Endothelial cell of umbilical vein (primary cell): ENCODE data around the gene CNTNAP2. TPM values are rescaled to one million over a fixed set of nuclear protein-coding genes. Genes with fewer than 3 reads are reported as not detected.

ENCODE experiments used
- BruUV-seq: library from RNA; stranded (reverse); fragments of 400-500 nt; replicated peaks from 2 replicates; lab custom pipeline; 2021; lab: Mats Ljungman, UMichigan
- CTCF ChIA-PET: fragments of 300-600, 350-600 bp; sonication (Branson Sonifier 250); formaldehyde crosslinking; loops from one replicate; lab custom pipeline; 2021; ENCODE audit warnings: antibody characterized with exemption, inconsistent platforms; lab: Charles Lee
- POLR2A ChIA-PET: fragments of 300-600, 350-600 bp; sonication (Branson Sonifier 250); formaldehyde crosslinking; loops from one replicate; lab custom pipeline; 2021; ENCODE audit warnings: antibody characterized with exemption, inconsistent platforms; lab: Charles Lee
- DNase-seq: peaks from one replicate; pipeline ENCODE4 v3.0.0-alpha.2; 2011; ENCODE audit warnings: low read depth, low spot score
- FAIRE-seq: peaks from 2 replicates; lab custom pipeline; 2011; peaks lifted over from hg19 to GRCh38; lab: Jason Lieb, UNC
- H2AFZ ChIP-seq: 2 replicates; pipeline ENCODE4 v1.6.0; 2012; ENCODE audit warnings: low read depth, low read length, control low read depth, inconsistent platforms
- H3K27ac ChIP-seq: 2 replicates; pipeline ENCODE4 v1.5.1; 2011; ENCODE audit warnings: low read depth, mild to moderate bottlenecking, control low read depth, low read length, moderate library complexity; ENCODE audit not compliant: insufficient read depth
- H3K27me3 ChIP-seq, 2 experiments: 2 replicates each; pipeline versions ENCODE4 v1.6.0 to v1.6.1; 2011; ENCODE audit warnings: low read length in 2 of 2, mixed read lengths in 1 of 2; ENCODE audit not compliant: control insufficient read depth in 2 of 2, insufficient read depth in 2 of 2
- H3K36me3 ChIP-seq, 2 experiments: 2 replicates in 1 of 2; 3 replicates in 1 of 2; pipeline ENCODE4 v1.5.1; 2011; ENCODE audit warnings: low read length in 2 of 2, mild to moderate bottlenecking in 1 of 2, moderate library complexity in 1 of 2; ENCODE audit not compliant: control insufficient read depth in 2 of 2, insufficient read depth in 2 of 2; ENCODE audit errors: extremely low read depth in 1 of 2
- H3K4me1 ChIP-seq: 3 replicates; pipeline ENCODE4 v1.5.1; 2011; ENCODE audit warnings: mild to moderate bottlenecking, low read length; ENCODE audit not compliant: control insufficient read depth, insufficient read depth; ENCODE audit errors: extremely low read depth
- H3K4me2 ChIP-seq: 2 replicates; pipeline ENCODE4 v1.6.1; 2011; ENCODE audit warnings: low read length, control low read depth, mixed read lengths; ENCODE audit not compliant: insufficient read depth
- H3K4me3 ChIP-seq, 3 experiments: fragments of 200-600 bp in 1 of 3; sonication (generic), shearing (Covaris generic) in 1 of 3; replicated peaks in 1 of 3; 2 replicates each; pipeline ENCODE4 v1.5.1; 2011 to 2016; ENCODE audit warnings: control low read depth in 3 of 3, low read length in 3 of 3, mild to moderate bottlenecking in 2 of 3, inconsistent platforms in 1 of 3, low read depth in 1 of 3, moderate library complexity in 1 of 3; ENCODE audit not compliant: insufficient read depth in 1 of 3
- H3K79me2 ChIP-seq: 2 replicates; pipeline ENCODE4 v1.6.0; 2012; ENCODE audit warnings: low read length, inconsistent platforms; ENCODE audit not compliant: control insufficient read depth, insufficient read depth
- H3K9ac ChIP-seq: replicated peaks from 2 replicates; pipeline ENCODE3; 2011; ENCODE audit warnings: low read length, control low read depth; ENCODE audit not compliant: insufficient read depth; ENCODE audit errors: extremely low read depth
- H3K9me1 ChIP-seq: replicated peaks from 3 replicates; pipeline ENCODE4 v1.6.0; 2011; ENCODE audit warnings: mild to moderate bottlenecking, low read length; ENCODE audit not compliant: control insufficient read depth, insufficient read depth; ENCODE audit errors: extremely low read depth
- H3K9me3 ChIP-seq: replicated peaks from 2 replicates; pipeline ENCODE4 v1.5.1; 2012; ENCODE audit warnings: low read length, inconsistent platforms; ENCODE audit not compliant: control insufficient read depth, insufficient read depth
- H4K20me1 ChIP-seq: replicated peaks from 2 replicates; pipeline ENCODE3; 2011; ENCODE audit warnings: mild to moderate bottlenecking, low read length; ENCODE audit not compliant: control insufficient read depth, insufficient read depth; ENCODE audit errors: extremely low read depth
- EZH2 ChIP-seq: IDR thresholded peaks from 2 replicates; pipeline ENCODE4 v1.6.1; 2012; ENCODE audit warnings: borderline replicate concordance, low read depth, mild to moderate bottlenecking, moderate library complexity, low read length, inconsistent platforms; ENCODE audit not compliant: severe bottlenecking
- FOS ChIP-seq: IDR thresholded peaks from 2 replicates; pipeline ENCODE4 v1.6.1; 2011; ENCODE audit warnings: mild to moderate bottlenecking, low read length, moderate library complexity, borderline replicate concordance; ENCODE audit not compliant: insufficient read depth
- GATA2 ChIP-seq: IDR thresholded peaks from 2 replicates; pipeline ENCODE4 v1.7.0; 2011; ENCODE audit warnings: low read depth, mild to moderate bottlenecking, moderate library complexity, mixed read lengths, low read length; ENCODE audit not compliant: insufficient read length, insufficient read depth
- JUN ChIP-seq: IDR thresholded peaks from 2 replicates; pipeline ENCODE4 v1.6.1; 2011; ENCODE audit warnings: borderline replicate concordance, low read depth; ENCODE audit not compliant: insufficient read length, insufficient read depth
- MYC ChIP-seq: IDR thresholded peaks from one replicate; pipeline ENCODE4 v1.6.1; 2011; ENCODE audit warnings: mild to moderate bottlenecking, low read depth, low read length
- POLR2A ChIP-seq: IDR thresholded peaks from 2 replicates; pipeline ENCODE4 v1.6.1; 2012; ENCODE audit warnings: low read depth, mild to moderate bottlenecking, control low read depth, low read length
- POLR2AphosphoS5 ChIP-seq: IDR thresholded peaks from 2 replicates; pipeline ENCODE4 v1.6.1; 2012; ENCODE audit warnings: low read depth, mild to moderate bottlenecking, control low read depth, low read length, moderate library complexity; ENCODE audit not compliant: insufficient read depth
- dilution Hi-C: fragments of 300-500 bp; cut with MboI; formaldehyde crosslinking; loops from one replicate; pipeline ENCODE4 v1.15.0; 2019; ENCODE audit warnings: low sequenced_read_pairs; ENCODE audit not compliant: extremely low pct_ligation_motif_present
- intact Hi-C: fragments of 100-400 bp; cut with micrococcal nuclease; formaldehyde crosslinking; loops from one replicate; pipeline ENCODE4 v1.10.0; 2022
- polyA plus RNA-seq, 4 experiments: library from polyadenylated mRNA; depleted of rRNA in 3 of 4; stranded (reverse) in 3 of 4; unstranded in 1 of 4; fragments of >200 nt; gene quantifications; 2 replicates each; pipeline versions ENCODE4 v1.2.1 to v1.2.3, GENCODE V29; 2011 to 2012; ENCODE audit warnings: missing spikeins in 1 of 4
- total RNA-seq: library from RNA; stranded (reverse); gene quantifications from 2 replicates; pipeline ENCODE4 v1.2.3, GENCODE V29; 2021
- TF ChIP-seq, protein P1 (sequence below): IDR thresholded peaks from 2 replicates; pipeline ENCODE4 v1.6.1; 2011; ENCODE audit not compliant: insufficient read depth, insufficient read length
- TF ChIP-seq, protein P2 (sequence below), 2 donors: IDR thresholded peaks; 1 replicate in 1 of 2; 2 replicates in 1 of 2; pipeline ENCODE4 v1.5.1; 2011; ENCODE audit warnings: low read length in 2 of 2, mild to moderate bottlenecking in 2 of 2, moderate library complexity in 2 of 2, control low read depth in 1 of 2, inconsistent platforms in 1 of 2, low read depth in 1 of 2; ENCODE audit not compliant: insufficient read depth in 1 of 2; ENCODE audit errors: extremely low read depth in 1 of 2

Gene CNTNAP2
- total and polyA plus RNA-seq, 2 donors (not counting 3 experiments of a cell fraction or from before 2014, with no cell fraction given), result not detected

DNA sequence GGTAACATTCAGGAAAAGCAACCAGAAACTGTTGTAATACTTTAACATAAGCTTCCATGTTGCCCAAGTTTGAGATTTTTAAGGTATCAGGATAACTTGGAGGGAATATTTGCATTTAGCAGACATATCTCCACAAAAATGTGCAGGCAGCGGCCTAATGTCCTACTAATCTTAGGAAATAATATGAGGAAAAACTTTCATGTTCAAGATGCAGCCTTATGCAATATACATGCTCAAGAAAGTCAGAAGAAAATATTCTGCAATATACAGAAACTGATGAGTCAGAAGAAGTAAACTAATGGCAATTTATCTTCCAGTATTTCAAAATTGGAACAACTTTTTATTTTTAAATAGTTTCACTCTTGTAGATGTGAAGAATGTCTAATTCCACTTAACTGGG, 2010.8 kb downstream of the CNTNAP2 start:
- Histone ChIP-seq H3K4me2 (no peak overlapping the region), H3K9me3 (peaks cover 2% of the 10 kb centered on the region), H3K27ac (no peak overlapping the region), H3K9ac (no peak overlapping the region), H3K4me3 (no peak overlapping the region), H3K27me3 (no peaks in the 10 kb centered on the region), H3K36me3 (no peaks in the 10 kb centered on the region), H4K20me1 (no peaks in the 10 kb centered on the region), H2AFZ (no peak overlapping the region), H3K4me1 (no peaks in the 10 kb centered on the region), H3K9me1 (no peaks in the 10 kb centered on the region), H3K79me2 (no peaks in the 10 kb centered on the region)
- POLR2A ChIA-PET, result no interaction called here
- FAIRE-seq (no peak), DNase-seq (no peak)
- BruUV-seq, result no TSS peak
- intact Hi-C loops (no loop called here), dilution Hi-C loops (no loop called here)
- TF ChIP-seq POLR2AphosphoS5 (no peak), MYC (no peak), JUN (no peak), EZH2 (no peak), GATA2 (no peak), POLR2A (no peak), FOS (no peak)
- TF ChIP-seq, protein P1, sequence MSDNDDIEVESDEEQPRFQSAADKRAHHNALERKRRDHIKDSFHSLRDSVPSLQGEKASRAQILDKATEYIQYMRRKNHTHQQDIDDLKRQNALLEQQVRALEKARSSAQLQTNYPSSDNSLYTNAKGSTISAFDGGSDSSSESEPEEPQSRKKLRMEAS, result no peak
- TF ChIP-seq, protein P2, sequence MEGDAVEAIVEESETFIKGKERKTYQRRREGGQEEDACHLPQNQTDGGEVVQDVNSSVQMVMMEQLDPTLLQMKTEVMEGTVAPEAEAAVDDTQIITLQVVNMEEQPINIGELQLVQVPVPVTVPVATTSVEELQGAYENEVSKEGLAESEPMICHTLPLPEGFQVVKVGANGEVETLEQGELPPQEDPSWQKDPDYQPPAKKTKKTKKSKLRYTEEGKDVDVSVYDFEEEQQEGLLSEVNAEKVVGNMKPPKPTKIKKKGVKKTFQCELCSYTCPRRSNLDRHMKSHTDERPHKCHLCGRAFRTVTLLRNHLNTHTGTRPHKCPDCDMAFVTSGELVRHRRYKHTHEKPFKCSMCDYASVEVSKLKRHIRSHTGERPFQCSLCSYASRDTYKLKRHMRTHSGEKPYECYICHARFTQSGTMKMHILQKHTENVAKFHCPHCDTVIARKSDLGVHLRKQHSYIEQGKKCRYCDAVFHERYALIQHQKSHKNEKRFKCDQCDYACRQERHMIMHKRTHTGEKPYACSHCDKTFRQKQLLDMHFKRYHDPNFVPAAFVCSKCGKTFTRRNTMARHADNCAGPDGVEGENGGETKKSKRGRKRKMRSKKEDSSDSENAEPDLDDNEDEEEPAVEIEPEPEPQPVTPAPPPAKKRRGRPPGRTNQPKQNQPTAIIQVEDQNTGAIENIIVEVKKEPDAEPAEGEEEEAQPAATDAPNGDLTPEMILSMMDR (IDR thresholded peaks at IDR 0.05; ENCODE audit: extremely low read depth in 1 of 2, insufficient read depth in 1 of 2, low read depth in 1 of 2, low read length in 2 of 2), result no peak
- CTCF ChIA-PET, result no interaction called here
